Endothelial cell of umbilical vein (primary cell): ENCODE measurements around the gene SPATA1. TPM values are rescaled to one million over a fixed set of nuclear protein-coding genes. Genes with fewer than 3 reads are reported as not detected.
A peak's percentile ranks its signal among the peaks of the same experiment; 100 is the strongest.

ENCODE experiments used
- BruUV-seq: library from RNA; stranded (reverse); fragments of 400-500 nt; replicated peaks from 2 replicates; lab custom pipeline; 2021; lab: Mats Ljungman, UMichigan
- CTCF ChIA-PET: fragments of 300-600, 350-600 bp; sonication (Branson Sonifier 250); formaldehyde crosslinking; loops from one replicate; lab custom pipeline; 2021; ENCODE audit warnings: antibody characterized with exemption, inconsistent platforms; lab: Charles Lee
- POLR2A ChIA-PET: fragments of 300-600, 350-600 bp; sonication (Branson Sonifier 250); formaldehyde crosslinking; loops from one replicate; lab custom pipeline; 2021; ENCODE audit warnings: antibody characterized with exemption, inconsistent platforms; lab: Charles Lee
- DNase-seq: peaks from one replicate; pipeline ENCODE4 v3.0.0-alpha.2; 2011; ENCODE audit warnings: low read depth, low spot score
- FAIRE-seq: peaks from 2 replicates; lab custom pipeline; 2011; peaks lifted over from hg19 to GRCh38; lab: Jason Lieb, UNC
- H2AFZ ChIP-seq: 2 replicates; pipeline ENCODE4 v1.6.0; 2012; ENCODE audit warnings: low read depth, low read length, control low read depth, inconsistent platforms
- H3K27ac ChIP-seq: 2 replicates; pipeline ENCODE4 v1.5.1; 2011; ENCODE audit warnings: low read depth, mild to moderate bottlenecking, control low read depth, low read length, moderate library complexity; ENCODE audit not compliant: insufficient read depth
- H3K27me3 ChIP-seq, 2 experiments: 2 replicates each; pipeline versions ENCODE4 v1.6.0 to v1.6.1; 2011; ENCODE audit warnings: low read length in 2 of 2, mixed read lengths in 1 of 2; ENCODE audit not compliant: control insufficient read depth in 2 of 2, insufficient read depth in 2 of 2
- H3K36me3 ChIP-seq, 2 experiments: 2 replicates in 1 of 2; 3 replicates in 1 of 2; pipeline ENCODE4 v1.5.1; 2011; ENCODE audit warnings: low read length in 2 of 2, mild to moderate bottlenecking in 1 of 2, moderate library complexity in 1 of 2; ENCODE audit not compliant: control insufficient read depth in 2 of 2, insufficient read depth in 2 of 2; ENCODE audit errors: extremely low read depth in 1 of 2
- H3K4me1 ChIP-seq: 3 replicates; pipeline ENCODE4 v1.5.1; 2011; ENCODE audit warnings: mild to moderate bottlenecking, low read length; ENCODE audit not compliant: control insufficient read depth, insufficient read depth; ENCODE audit errors: extremely low read depth
- H3K4me2 ChIP-seq: 2 replicates; pipeline ENCODE4 v1.6.1; 2011; ENCODE audit warnings: low read length, control low read depth, mixed read lengths; ENCODE audit not compliant: insufficient read depth
- H3K4me3 ChIP-seq, 3 experiments: fragments of 200-600 bp in 1 of 3; sonication (generic), shearing (Covaris generic) in 1 of 3; replicated peaks in 1 of 3; 2 replicates each; pipeline ENCODE4 v1.5.1; 2011 to 2016; ENCODE audit warnings: control low read depth in 3 of 3, low read length in 3 of 3, mild to moderate bottlenecking in 2 of 3, inconsistent platforms in 1 of 3, low read depth in 1 of 3, moderate library complexity in 1 of 3; ENCODE audit not compliant: insufficient read depth in 1 of 3
- H3K79me2 ChIP-seq: 2 replicates; pipeline ENCODE4 v1.6.0; 2012; ENCODE audit warnings: low read length, inconsistent platforms; ENCODE audit not compliant: control insufficient read depth, insufficient read depth
- H3K9ac ChIP-seq: replicated peaks from 2 replicates; pipeline ENCODE3; 2011; ENCODE audit warnings: low read length, control low read depth; ENCODE audit not compliant: insufficient read depth; ENCODE audit errors: extremely low read depth
- H3K9me1 ChIP-seq: replicated peaks from 3 replicates; pipeline ENCODE4 v1.6.0; 2011; ENCODE audit warnings: mild to moderate bottlenecking, low read length; ENCODE audit not compliant: control insufficient read depth, insufficient read depth; ENCODE audit errors: extremely low read depth
- H3K9me3 ChIP-seq: replicated peaks from 2 replicates; pipeline ENCODE4 v1.5.1; 2012; ENCODE audit warnings: low read length, inconsistent platforms; ENCODE audit not compliant: control insufficient read depth, insufficient read depth
- H4K20me1 ChIP-seq: replicated peaks from 2 replicates; pipeline ENCODE3; 2011; ENCODE audit warnings: mild to moderate bottlenecking, low read length; ENCODE audit not compliant: control insufficient read depth, insufficient read depth; ENCODE audit errors: extremely low read depth
- CTCF ChIP-seq, 2 donors: IDR thresholded peaks; 1 replicate in 1 of 2; 2 replicates in 1 of 2; pipeline ENCODE4 v1.5.1; 2011; ENCODE audit warnings: low read length in 2 of 2, mild to moderate bottlenecking in 2 of 2, moderate library complexity in 2 of 2, control low read depth in 1 of 2, inconsistent platforms in 1 of 2, low read depth in 1 of 2; ENCODE audit not compliant: insufficient read depth in 1 of 2; ENCODE audit errors: extremely low read depth in 1 of 2
- EZH2 ChIP-seq: IDR thresholded peaks from 2 replicates; pipeline ENCODE4 v1.6.1; 2012; ENCODE audit warnings: borderline replicate concordance, low read depth, mild to moderate bottlenecking, moderate library complexity, low read length, inconsistent platforms; ENCODE audit not compliant: severe bottlenecking
- JUN ChIP-seq: IDR thresholded peaks from 2 replicates; pipeline ENCODE4 v1.6.1; 2011; ENCODE audit warnings: borderline replicate concordance, low read depth; ENCODE audit not compliant: insufficient read length, insufficient read depth
- MYC ChIP-seq: IDR thresholded peaks from one replicate; pipeline ENCODE4 v1.6.1; 2011; ENCODE audit warnings: mild to moderate bottlenecking, low read depth, low read length
- POLR2A ChIP-seq: IDR thresholded peaks from 2 replicates; pipeline ENCODE4 v1.6.1; 2012; ENCODE audit warnings: low read depth, mild to moderate bottlenecking, control low read depth, low read length
- POLR2AphosphoS5 ChIP-seq: IDR thresholded peaks from 2 replicates; pipeline ENCODE4 v1.6.1; 2012; ENCODE audit warnings: low read depth, mild to moderate bottlenecking, control low read depth, low read length, moderate library complexity; ENCODE audit not compliant: insufficient read depth
- dilution Hi-C: fragments of 300-500 bp; cut with MboI; formaldehyde crosslinking; loops from one replicate; pipeline ENCODE4 v1.15.0; 2019; ENCODE audit warnings: low sequenced_read_pairs; ENCODE audit not compliant: extremely low pct_ligation_motif_present
- intact Hi-C: fragments of 100-400 bp; cut with micrococcal nuclease; formaldehyde crosslinking; loops from one replicate; pipeline ENCODE4 v1.10.0; 2022
- polyA plus RNA-seq, 4 experiments: library from polyadenylated mRNA; depleted of rRNA in 3 of 4; stranded (reverse) in 3 of 4; unstranded in 1 of 4; fragments of >200 nt; gene quantifications; 2 replicates each; pipeline versions ENCODE4 v1.2.1 to v1.2.3, GENCODE V29; 2011 to 2012; ENCODE audit warnings: missing spikeins in 1 of 4
- total RNA-seq: library from RNA; stranded (reverse); gene quantifications from 2 replicates; pipeline ENCODE4 v1.2.3, GENCODE V29; 2021

SPATA1 gene
- total and polyA plus RNA-seq, 2 donors (not counting 3 experiments of a cell fraction or from before 2014, with no cell fraction given): 1.7 to 1.8 TPM

- Histone ChIP-seq H3K9ac (peak within 1 kb of the TSS; percentile 81), H4K20me1 (no peaks in the 10 kb centered on the region), H3K9me1 (no peaks in the 10 kb centered on the region), H3K36me3 (peaks cover 0 to 5% of the 10 kb centered on the region in 2 experiments), H3K9me3 (no peaks in the 10 kb centered on the region), H3K4me2 (peak within 1 kb of the TSS; percentile 99), H3K4me3 (peak within 1 kb of the TSS; percentile 59 to 95 (median 64)), H3K27ac (peak within 1 kb of the TSS; percentile 66), H3K27me3 (no peaks in the 10 kb centered on the region), H2AFZ (peak within 1 kb of the TSS; percentile 98), H3K79me2 (peaks cover 22% of the 10 kb centered on the region), H3K4me1 (peaks cover 17% of the 10 kb centered on the region)
- dilution Hi-C loops (no loop called here), intact Hi-C loops (loop anchor here (1.0 kb wide), 5 partner anchors 27 to 125 kb away; partner anchors contain the start of genes GNG5 and SPATA1)
- ChIA-PET CTCF (interaction anchor here (0.8 to 1.9 kb wide), 8 partner anchors 19 to 357 kb away, joined by 3 to 18 read pairs (median 4); no protein-coding TSS in a partner anchor), POLR2A (interaction anchor here (0.8 kb wide), 1 partner anchor 27 kb away, joined by 3 read pairs; the partner anchor contains the start of genes GNG5 and SPATA1)
- peak; percentile 84 for FAIRE-seq
- peak; percentile 85 for DNase-seq
- TF ChIP-seq MYC: no peak
- TF ChIP-seq JUN: no peak
- TF ChIP-seq EZH2: no peak
- TF ChIP-seq POLR2A: peak; percentile 68
- no peak for TF ChIP-seq CTCF (IDR thresholded peaks at IDR 0.05; ENCODE audit: extremely low read depth in 1 of 2, insufficient read depth in 1 of 2, low read depth in 1 of 2, low read length in 2 of 2)
- TF ChIP-seq POLR2AphosphoS5: peak; percentile 84
- BruUV-seq: TSS peak; percentile 84
Observed at GRCh38 chr1:84478876-84479868, 27.0 kb upstream of the SPATA1 start, which contains the start of gene RPF1. Gene RPF1 (plus strand): TSS chr1:84479266. CDS start chr1:84479282, 16 bp downstream.
